Tibial artery (tissue), 4 donors: ENCODE data around the gene CROT.

ENCODE experiments used
- DNase-seq, 2 donors: peaks; one replicate each; pipeline ENCODE4 v3.0.0-alpha.2; 2019
- H3K27ac ChIP-seq, 2 donors: fragments of 200-600 bp; sonication (generic) in 1 of 2; 1 replicate in 1 of 2; 2 replicates in 1 of 2; pipeline ENCODE4 v1.5.1; 2018 to 2019; ENCODE audit warnings: mild to moderate bottlenecking in 1 of 2
- H3K27me3 ChIP-seq, 2 donors: fragments of 200-600 bp; sonication (generic) in 1 of 2; one replicate each; pipeline versions ENCODE4 v1.5.1 to v1.6.0; 2016 to 2019
- H3K36me3 ChIP-seq, 3 donors: fragments of 200-600 bp; sonication (generic) in 2 of 3; one replicate each; pipeline ENCODE4 v1.5.1; 2016 to 2019; ENCODE audit warnings: mild to moderate bottlenecking in 2 of 3
- H3K4me1 ChIP-seq, 4 donors: fragments of 200-600 bp; sonication (generic) in 2 of 4; 1 replicate in 3 of 4; 2 replicates in 1 of 4; pipeline ENCODE4 v1.5.1; 2016 to 2019
- H3K4me3 ChIP-seq, 2 donors: fragments of 200-600 bp; sonication (generic) in 1 of 2; 1 replicate in 1 of 2; 2 replicates in 1 of 2; pipeline ENCODE4 v1.5.1; 2018 to 2019; ENCODE audit warnings: mild to moderate bottlenecking in 2 of 2
- H3K9me3 ChIP-seq, 3 donors: fragments of 200-600 bp; sonication (generic) in 1 of 3; one replicate each; pipeline ENCODE4 v1.5.1; 2016 to 2019
- intact Hi-C: fragments of 100-400 bp; cut with DNase I; formaldehyde crosslinking; loops from one replicate; pipeline ENCODE4 v1.15.0; 2023; ENCODE audit warnings: low total_unique reads
- TF ChIP-seq, protein P1 (sequence below), 2 experiments: fragments of 200-600 bp in 1 of 2; fragments of 450-650 bp in 1 of 2; IDR thresholded peaks; one replicate each; pipeline ENCODE4 v1.5.1; 2017 to 2019; ENCODE audit warnings: antibody characterized with exemption in 2 of 2, mild to moderate bottlenecking in 1 of 2, moderate library complexity in 1 of 2

CROT gene

DNA sequence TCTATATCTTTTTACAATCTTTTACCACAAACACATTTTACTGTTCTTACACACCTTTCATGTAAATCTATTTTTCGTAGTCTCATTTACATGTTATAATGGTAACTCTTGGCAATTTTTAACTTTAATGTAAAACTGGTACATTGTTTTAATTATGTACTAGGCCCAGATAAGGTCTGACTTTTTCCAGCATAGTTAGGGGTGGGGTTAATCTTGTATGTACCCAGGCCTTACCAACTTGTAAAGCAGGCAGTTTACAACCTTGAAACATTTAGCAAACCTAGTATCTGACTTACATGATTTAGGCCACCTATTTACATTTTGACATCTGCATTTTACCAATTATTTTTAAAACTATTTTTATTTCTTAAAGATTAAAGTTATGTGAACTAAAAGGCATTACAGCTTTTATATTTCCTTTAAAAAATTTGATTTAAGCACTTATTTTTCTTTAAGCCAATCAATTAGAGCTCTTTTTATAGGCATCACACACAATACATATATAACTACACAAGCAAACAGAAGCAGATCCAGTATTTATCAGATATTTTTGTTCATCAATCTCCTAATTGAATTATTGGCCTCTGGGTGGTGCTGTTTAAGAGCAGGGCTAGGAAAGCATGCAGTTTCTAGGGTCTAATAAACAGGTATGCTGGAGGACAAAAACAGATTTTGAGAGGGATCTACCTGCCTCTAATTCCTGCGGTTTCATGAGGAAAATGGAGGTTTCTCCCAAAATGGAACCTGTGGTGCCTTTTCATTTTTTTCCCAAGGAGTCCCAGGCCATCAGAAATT is 19.7 kb upstream of the CROT start:
- TF ChIP-seq, protein P1, sequence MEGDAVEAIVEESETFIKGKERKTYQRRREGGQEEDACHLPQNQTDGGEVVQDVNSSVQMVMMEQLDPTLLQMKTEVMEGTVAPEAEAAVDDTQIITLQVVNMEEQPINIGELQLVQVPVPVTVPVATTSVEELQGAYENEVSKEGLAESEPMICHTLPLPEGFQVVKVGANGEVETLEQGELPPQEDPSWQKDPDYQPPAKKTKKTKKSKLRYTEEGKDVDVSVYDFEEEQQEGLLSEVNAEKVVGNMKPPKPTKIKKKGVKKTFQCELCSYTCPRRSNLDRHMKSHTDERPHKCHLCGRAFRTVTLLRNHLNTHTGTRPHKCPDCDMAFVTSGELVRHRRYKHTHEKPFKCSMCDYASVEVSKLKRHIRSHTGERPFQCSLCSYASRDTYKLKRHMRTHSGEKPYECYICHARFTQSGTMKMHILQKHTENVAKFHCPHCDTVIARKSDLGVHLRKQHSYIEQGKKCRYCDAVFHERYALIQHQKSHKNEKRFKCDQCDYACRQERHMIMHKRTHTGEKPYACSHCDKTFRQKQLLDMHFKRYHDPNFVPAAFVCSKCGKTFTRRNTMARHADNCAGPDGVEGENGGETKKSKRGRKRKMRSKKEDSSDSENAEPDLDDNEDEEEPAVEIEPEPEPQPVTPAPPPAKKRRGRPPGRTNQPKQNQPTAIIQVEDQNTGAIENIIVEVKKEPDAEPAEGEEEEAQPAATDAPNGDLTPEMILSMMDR (IDR thresholded peaks at IDR 0.05): no peak
- H3K9me3 ChIP-seq: peaks cover 4 to 32% (median 31%) of the 10 kb centered on the region in 3 donors
- H3K27me3 ChIP-seq: no peaks in the 10 kb centered on the region
- H3K4me3 ChIP-seq: no peak overlapping the region
- intact Hi-C loops: no loop called here
- H3K27ac ChIP-seq: no peak overlapping the region
- H3K36me3 ChIP-seq: peaks cover 37 to 44% (median 42%) of the 10 kb centered on the region in 3 donors
- no peaks in the 10 kb centered on the region for H3K4me1 ChIP-seq
- no peak for DNase-seq

DNA sequence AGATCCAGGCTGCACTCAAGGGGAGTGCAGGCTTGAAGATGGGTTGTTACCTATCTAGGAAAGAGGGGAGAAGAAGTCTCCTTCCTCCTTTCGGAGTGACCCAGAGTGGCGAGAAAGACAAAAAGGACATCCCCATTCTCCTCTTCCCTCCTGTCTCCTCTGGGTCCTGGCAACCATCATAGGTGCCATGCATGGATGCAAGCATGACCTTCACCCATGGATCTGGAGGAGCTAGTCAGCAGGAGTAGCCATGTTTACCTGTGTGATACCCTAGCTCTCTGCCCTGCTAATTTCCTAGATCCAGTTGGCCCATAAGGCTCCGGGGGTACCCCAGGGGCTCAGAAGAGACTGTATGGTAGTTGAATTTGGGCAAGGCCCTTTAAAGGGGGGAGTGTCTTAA is 17.2 kb upstream of the CROT start:
- no peak for DNase-seq
- H3K36me3 ChIP-seq: peaks cover 39 to 45% (median 39%) of the 10 kb centered on the region in 3 donors
- H3K9me3 ChIP-seq: peaks cover 4 to 32% (median 31%) of the 10 kb centered on the region in 3 donors
- no peaks in the 10 kb centered on the region for H3K4me1 ChIP-seq
- TF ChIP-seq, protein P1 (IDR thresholded peaks at IDR 0.05): no peak
- intact Hi-C loops: no loop called here
- no peak overlapping the region for H3K27ac ChIP-seq
- no peak overlapping the region for H3K4me3 ChIP-seq
- no peaks in the 10 kb centered on the region for H3K27me3 ChIP-seq

DNA sequence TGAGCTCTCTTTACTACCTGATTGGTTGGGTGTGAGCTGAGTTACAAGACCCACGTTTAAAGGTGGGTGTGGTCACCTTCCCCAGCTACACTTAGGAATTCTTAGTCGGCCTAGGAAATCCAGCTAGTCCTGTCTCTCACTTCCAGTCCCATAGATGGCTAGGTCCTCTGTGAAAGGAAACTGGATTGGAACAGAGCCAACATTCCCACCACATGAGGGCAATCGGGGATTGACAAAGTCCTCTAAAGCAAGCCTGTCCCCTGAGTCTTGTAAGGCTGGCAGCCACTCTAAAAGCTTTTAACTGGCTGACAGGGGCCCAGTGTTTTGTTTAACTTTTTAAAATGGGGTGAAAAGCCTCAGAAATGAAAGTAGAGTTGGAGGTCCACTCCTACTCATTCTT is 15.1 kb upstream of the CROT start:
- H3K27ac ChIP-seq: no peak overlapping the region
- TF ChIP-seq, protein P1 (IDR thresholded peaks at IDR 0.05): no peak
- H3K4me3 ChIP-seq: no peak overlapping the region
- no peaks in the 10 kb centered on the region for H3K27me3 ChIP-seq
- peaks cover 4 to 32% (median 31%) of the 10 kb centered on the region in 3 donors for H3K9me3 ChIP-seq
- intact Hi-C loops: no loop called here
- no peaks in the 10 kb centered on the region for H3K4me1 ChIP-seq
- DNase-seq: no peak
- H3K36me3 ChIP-seq: peaks cover 30 to 42% (median 37%) of the 10 kb centered on the region in 3 donors

DNA sequence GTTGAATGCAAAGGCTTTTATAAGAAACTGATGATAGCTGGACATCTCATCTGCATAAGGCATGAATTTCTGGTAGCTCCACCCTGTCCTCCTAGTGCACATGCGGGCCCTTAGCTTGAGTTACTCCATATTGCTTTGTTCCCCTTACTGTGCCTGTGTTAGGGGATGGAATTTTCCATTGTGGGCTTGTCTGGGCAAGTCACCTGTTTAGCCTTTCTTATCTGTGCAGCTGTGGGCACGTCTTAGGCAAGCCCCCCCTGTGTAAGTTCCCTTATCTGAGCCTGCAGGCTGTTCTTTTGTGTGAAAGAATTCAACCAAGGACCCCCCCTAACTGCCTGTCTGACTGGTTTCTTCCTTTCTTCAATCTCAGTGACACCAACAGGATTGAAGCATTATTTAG is 14.5 kb upstream of the CROT start:
- H3K4me3 ChIP-seq: no peak overlapping the region
- no peak overlapping the region for H3K27ac ChIP-seq
- TF ChIP-seq, protein P1 (IDR thresholded peaks at IDR 0.05): no peak
- H3K9me3 ChIP-seq: peaks cover 4 to 32% (median 31%) of the 10 kb centered on the region in 3 donors
- intact Hi-C loops: no loop called here
- H3K4me1 ChIP-seq: no peaks in the 10 kb centered on the region
- H3K36me3 ChIP-seq: peaks cover 31 to 42% (median 37%) of the 10 kb centered on the region in 3 donors
- no peak for DNase-seq
- H3K27me3 ChIP-seq: no peaks in the 10 kb centered on the region

DNA sequence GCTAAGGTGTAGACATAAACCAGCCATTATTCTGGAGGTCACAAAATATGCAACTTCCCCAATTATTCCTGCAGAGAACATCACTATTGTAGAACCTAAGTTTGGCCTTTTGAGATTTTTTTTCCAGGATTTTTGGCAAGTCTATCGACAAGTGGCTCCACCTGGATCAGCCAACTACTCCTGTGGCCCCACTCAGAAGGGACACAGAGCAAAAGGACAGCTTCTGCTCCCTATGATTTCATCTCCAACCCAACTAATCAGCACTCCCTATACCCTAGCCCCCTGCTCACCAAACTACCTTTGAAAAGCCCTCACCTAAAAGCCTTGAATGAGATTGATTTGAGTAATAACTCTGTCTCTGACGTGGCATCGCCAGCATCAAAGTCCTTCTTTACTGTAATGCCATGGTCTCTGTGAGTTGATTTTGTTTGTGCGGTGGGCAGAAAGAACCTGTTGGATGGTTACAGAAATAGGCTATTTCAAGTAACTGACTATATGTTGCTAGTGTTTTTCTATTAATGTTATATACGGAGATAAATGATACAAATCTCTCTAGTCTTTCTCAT is 13.7 kb upstream of the CROT start:
- TF ChIP-seq, protein P1 (IDR thresholded peaks at IDR 0.05): no peak
- intact Hi-C loops: no loop called here
- no peak for DNase-seq
- H3K4me3 ChIP-seq: no peak overlapping the region
- no peaks in the 10 kb centered on the region for H3K4me1 ChIP-seq
- H3K36me3 ChIP-seq: peaks cover 39 to 42% (median 42%) of the 10 kb centered on the region in 3 donors
- H3K9me3 ChIP-seq: peaks cover 4 to 32% (median 31%) of the 10 kb centered on the region in 3 donors
- H3K27ac ChIP-seq: no peak overlapping the region
- H3K27me3 ChIP-seq: no peaks in the 10 kb centered on the region
